Ishikawa (cell line): ENCODE results near the gene DENND4A.

Source experiments
- CEBPB ChIP-seq: IDR thresholded peaks from 2 replicates; pipeline ENCODE4 v1.6.1; 2012
- CREB1 ChIP-seq: IDR thresholded peaks from 2 replicates; pipeline ENCODE4 v1.6.1; 2012; ENCODE audit warnings: low read depth
- EGR1 ChIP-seq: IDR thresholded peaks from 2 replicates; pipeline ENCODE4 v1.6.1; 2012
- EP300 ChIP-seq: IDR thresholded peaks from 2 replicates; pipeline ENCODE4 v1.6.1; 2012; ENCODE audit warnings: borderline replicate concordance
- FOXM1 ChIP-seq: IDR thresholded peaks from 2 replicates; pipeline ENCODE4 v1.6.1; 2012; ENCODE audit warnings: low read depth, borderline replicate concordance
- NFIC ChIP-seq: IDR thresholded peaks from 2 replicates; pipeline ENCODE4 v1.6.1; 2012
- RAD21 ChIP-seq: IDR thresholded peaks from 2 replicates; pipeline ENCODE4 v1.6.1; 2012; ENCODE audit warnings: low read depth
- REST ChIP-seq: IDR thresholded peaks from 2 replicates; pipeline ENCODE4 v1.6.1; 2012; ENCODE audit warnings: low read depth, mild to moderate bottlenecking
- TAF1 ChIP-seq: IDR thresholded peaks from 2 replicates; pipeline ENCODE4 v1.6.1; 2012; ENCODE audit warnings: low read depth, mild to moderate bottlenecking
- TCF12 ChIP-seq: IDR thresholded peaks from 2 replicates; pipeline ENCODE4 v1.6.1; 2012; ENCODE audit warnings: low read depth
- TEAD4 ChIP-seq: IDR thresholded peaks from 2 replicates; pipeline ENCODE4 v1.6.1; 2012
- USF1 ChIP-seq: IDR thresholded peaks from 2 replicates; pipeline ENCODE4 v1.6.1; 2012
- YY1 ChIP-seq: IDR thresholded peaks from 2 replicates; pipeline ENCODE4 v1.6.1; 2012; ENCODE audit warnings: low read depth
- ZBTB7A ChIP-seq: IDR thresholded peaks from 2 replicates; pipeline ENCODE4 v1.6.1; 2012; ENCODE audit warnings: low read depth
- TF ChIP-seq, protein P1 (sequence below): IDR thresholded peaks from 2 replicates; pipeline ENCODE4 v1.6.1; 2012

The DENND4A gene

GRCh38 chr15:65632780-65633375, 159.2 kb downstream of the DENND4A start:
- TF ChIP-seq TCF12 (no peak), NFIC (no peak), REST (no peak), EP300 (no peak), ZBTB7A (no peak), TAF1 (no peak), EGR1 (no peak), TEAD4 (no peak), CEBPB (no peak), YY1 (no peak), FOXM1 (no peak), RAD21 (no peak), USF1 (no peak), CREB1 (no peak)
- TF ChIP-seq, protein P1, sequence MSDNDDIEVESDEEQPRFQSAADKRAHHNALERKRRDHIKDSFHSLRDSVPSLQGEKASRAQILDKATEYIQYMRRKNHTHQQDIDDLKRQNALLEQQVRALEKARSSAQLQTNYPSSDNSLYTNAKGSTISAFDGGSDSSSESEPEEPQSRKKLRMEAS = no peak

- TF ChIP-seq USF1 (no peak), EP300 (no peak), ZBTB7A (no peak), REST (no peak), RAD21 (no peak), YY1 (no peak), TEAD4 (no peak), FOXM1 (no peak), TCF12 (no peak)
These were observed 160.6 kb downstream of the DENND4A start for GRCh38 chr15:65631503-65631902.

DNA sequence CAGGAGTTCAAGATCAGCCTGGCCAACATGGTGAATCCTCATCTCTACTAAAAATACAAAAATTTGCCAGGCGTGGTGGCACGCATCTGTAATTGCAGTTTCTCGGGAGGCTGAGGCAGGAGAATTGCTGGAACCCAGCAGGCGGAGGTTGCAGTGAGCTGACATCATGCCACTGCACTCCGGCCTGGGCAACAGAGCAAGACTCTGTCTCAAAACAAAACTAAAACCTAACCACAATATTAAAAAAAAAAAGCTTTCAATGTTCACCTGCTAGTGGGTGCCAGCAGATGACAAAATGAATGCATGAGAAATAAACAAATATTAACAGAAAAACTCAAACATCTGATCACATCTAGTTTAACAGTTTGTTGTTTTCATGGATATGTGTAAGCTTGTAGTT, 161.3 kb downstream of the DENND4A start:
- TF ChIP-seq CEBPB = no peak
- TF ChIP-seq, protein P1 = no peak
- TF ChIP-seq EGR1 = no peak
- no peak for TF ChIP-seq FOXM1
- TF ChIP-seq NFIC = no peak
- no peak for TF ChIP-seq YY1
- no peak for TF ChIP-seq EP300
- TF ChIP-seq CREB1 = no peak
- TF ChIP-seq USF1 = no peak
- TF ChIP-seq ZBTB7A = no peak
- TF ChIP-seq TAF1 = no peak
- TF ChIP-seq TEAD4 = no peak
- no peak for TF ChIP-seq RAD21
- no peak for TF ChIP-seq REST
- TF ChIP-seq TCF12 = no peak

GRCh38 chr15:65629548-65629947, 162.5 kb downstream of the DENND4A start:
- TF ChIP-seq RAD21 (no peak), EGR1 (no peak), CREB1 (no peak), TAF1 (no peak), FOXM1 (no peak), YY1 (no peak), USF1 (no peak), NFIC (no peak), CEBPB (no peak), TEAD4 (no peak), TCF12 (no peak)
- TF ChIP-seq, protein P1 = no peak
